SK-N-SH (cell line): ENCODE measurements around the gene MGAT4A. TPM values are rescaled to one million over a fixed set of nuclear protein-coding genes. Genes with fewer than 3 reads are reported as not detected.

Source experiments
- CTCF ChIA-PET: fragments of 300-600, 350-600 bp; formaldehyde crosslinking; extraction: SDS; loops from one replicate; lab custom pipeline; 2021; lab: Yijun Ruan, JAX
- POLR2A ChIA-PET: fragments of 350-600 bp; sonication (Branson Sonifier 250); formaldehyde crosslinking; extraction: SDS; loops from one replicate; lab custom pipeline; 2020; ENCODE audit warnings: antibody characterized with exemption, inconsistent platforms; lab: Yijun Ruan, JAX
- DNase-seq: peaks from one replicate; pipeline ENCODE4 v3.0.0; 2012
- H2AFZ ChIP-seq: fragments of 200-600 bp; sonication (generic); 2 replicates; pipeline ENCODE4 v1.8.1; 2016; ENCODE audit warnings: antibody characterized with exemption, mild to moderate bottlenecking, low read depth
- H3F3A ChIP-seq: fragments of 200-600 bp; sonication (generic); replicated peaks from 2 replicates; pipeline ENCODE3; 2016; ENCODE audit warnings: antibody characterized with exemption, mild to moderate bottlenecking; ENCODE audit not compliant: insufficient read depth
- H3K27ac ChIP-seq, 2 experiments: fragments of 200-500 bp in 1 of 2; fragments of 200-600 bp in 1 of 2; sonication (Bioruptor generic) in 1 of 2; sonication (generic), shearing (Covaris generic) in 1 of 2; 2 replicates each; pipeline versions ENCODE4 v1.5.1 to v1.6.1; 2014 to 2016; ENCODE audit warnings: low read depth in 2 of 2, inconsistent platforms in 1 of 2, low read length in 1 of 2, mild to moderate bottlenecking in 1 of 2, mixed read lengths in 1 of 2
- H3K27me3 ChIP-seq: fragments of 200-600 bp; sonication (generic), shearing (Covaris generic); 2 replicates; pipeline ENCODE4 v1.6.1; 2016; ENCODE audit warnings: mixed run types; ENCODE audit not compliant: insufficient read depth
- H3K36me3 ChIP-seq, 2 experiments: fragments of 200-500 bp in 1 of 2; fragments of 200-600 bp in 1 of 2; sonication (Bioruptor generic) in 1 of 2; sonication (generic) in 1 of 2; replicated peaks in 1 of 2; 2 replicates each; pipeline versions ENCODE3 to v1.5.1; 2014 to 2016; ENCODE audit warnings: low read length in 1 of 2, mild to moderate bottlenecking in 1 of 2; ENCODE audit not compliant: insufficient read depth in 2 of 2, control insufficient read depth in 1 of 2
- H3K4me1 ChIP-seq, 2 experiments: fragments of 200-500 bp in 1 of 2; fragments of 200-600 bp in 1 of 2; sonication (Bioruptor generic) in 1 of 2; sonication (generic), shearing (Covaris generic) in 1 of 2; 2 replicates each; pipeline versions ENCODE4 v1.5.1 to v1.6.1; 2014 to 2016; ENCODE audit warnings: low read depth in 1 of 2, low read length in 1 of 2, mixed run types in 1 of 2; ENCODE audit not compliant: insufficient read depth in 2 of 2, control insufficient read depth in 1 of 2
- H3K4me2 ChIP-seq: fragments of 200-600 bp; sonication (generic), shearing (Covaris generic); 2 replicates; pipeline ENCODE4 v1.6.1; 2017; ENCODE audit warnings: mixed run types
- H3K4me3 ChIP-seq, 2 experiments: fragments of 200-500 bp in 1 of 2; fragments of 200-600 bp in 1 of 2; sonication (Bioruptor generic) in 1 of 2; sonication (generic), shearing (Covaris generic) in 1 of 2; 2 replicates each; pipeline versions ENCODE4 v1.5.1 to v1.8.1; 2014 to 2016; ENCODE audit warnings: low read depth in 2 of 2, inconsistent platforms in 1 of 2, low read length in 1 of 2, mild to moderate bottlenecking in 1 of 2, mixed read lengths in 1 of 2, moderate library complexity in 1 of 2
- H3K79me2 ChIP-seq: fragments of 200-600 bp; sonication (generic); 2 replicates; pipeline ENCODE4 v1.8.1; 2017; ENCODE audit warnings: mild to moderate bottlenecking; ENCODE audit not compliant: insufficient read depth
- H3K9ac ChIP-seq: fragments of 200-600 bp; sonication (generic); 2 replicates; pipeline ENCODE4 v1.6.1; 2017; ENCODE audit warnings: mixed run types
- H3K9me2 ChIP-seq: fragments of 200-600 bp; sonication (generic); 2 replicates; pipeline ENCODE4 v1.6.1; 2017; ENCODE audit warnings: mixed run types
- H3K9me3 ChIP-seq: fragments of 200-600 bp; sonication (generic); 2 replicates; pipeline ENCODE4 v1.6.1; 2017; ENCODE audit warnings: mixed run types, mild to moderate bottlenecking, moderate library complexity
- H4K20me1 ChIP-seq: fragments of 200-600 bp; sonication (generic); 2 replicates; pipeline ENCODE4 v1.6.1; 2017; ENCODE audit warnings: mild to moderate bottlenecking, mixed run types; ENCODE audit not compliant: insufficient read depth
- EP300 ChIP-seq, 2 experiments: IDR thresholded peaks; 2 replicates each; pipeline versions ENCODE4 v1.4.0 to v1.6.1; 2012; ENCODE audit warnings: borderline replicate concordance in 1 of 2, low read depth in 1 of 2, low read length in 1 of 2
- EZH2phosphoT487 ChIP-seq: fragments of 200-600 bp; sonication (generic); IDR thresholded peaks from 2 replicates; pipeline ENCODE4 v1.6.1; 2017; ENCODE audit warnings: low read depth, mixed run types, mild to moderate bottlenecking, antibody characterized with exemption, moderate library complexity, borderline replicate concordance
- GABPA ChIP-seq: IDR thresholded peaks from 2 replicates; pipeline ENCODE4 v1.4.0; 2012; ENCODE audit warnings: low read depth, mild to moderate bottlenecking
- GATA2 ChIP-seq: sonication (generic); formaldehyde crosslinking; IDR thresholded peaks from 2 replicates; pipeline ENCODE4 v1.5.0; 2020; ENCODE audit warnings: mild to moderate bottlenecking, missing genetic modification reagents
- JUND ChIP-seq: IDR thresholded peaks from 2 replicates; pipeline ENCODE4 v1.4.0; 2012
- MXI1 ChIP-seq: IDR thresholded peaks from 2 replicates; pipeline ENCODE4 v1.6.1; 2012; ENCODE audit warnings: mild to moderate bottlenecking, low read depth, low read length, improper control_type of control experiment
- NRF1 ChIP-seq: IDR thresholded peaks from 2 replicates; pipeline ENCODE4 v1.6.1; 2012; ENCODE audit warnings: low read depth, mild to moderate bottlenecking, low read length
- RCOR1 ChIP-seq: fragments of 150-350 bp; IDR thresholded peaks from 2 replicates; pipeline ENCODE4 v1.6.1; 2017; ENCODE audit warnings: antibody characterized with exemption, low read length
- SMC3 ChIP-seq: IDR thresholded peaks from 2 replicates; pipeline ENCODE4 v1.6.1; 2012; ENCODE audit warnings: low read depth, low read length, improper control_type of control experiment
- TCF12 ChIP-seq: IDR thresholded peaks from 2 replicates; pipeline ENCODE4 v1.4.0; 2012
- TEAD4 ChIP-seq: IDR thresholded peaks from 2 replicates; pipeline ENCODE4 v1.4.0; 2012; ENCODE audit warnings: mild to moderate bottlenecking, borderline replicate concordance; ENCODE audit not compliant: insufficient read depth
- YY1 ChIP-seq: IDR thresholded peaks from 2 replicates; pipeline ENCODE4 v1.4.0; 2012; ENCODE audit warnings: low read depth, mild to moderate bottlenecking
- WGBS: methylation state at CpG from one replicate; pipeline ENCODE4 v1.1.6; 2017; ENCODE audit warnings: low lambda C conversion rate; 5-methylcytosine and 5-hydroxymethylcytosine counted together
- polyA plus RNA-seq, 3 experiments: library from polyadenylated mRNA; depleted of rRNA; stranded (reverse); fragments of >200 nt; gene quantifications; 2 replicates each; pipeline ENCODE4 v1.2.3, GENCODE V29; 2012
- TF ChIP-seq, protein P1 (sequence below): fragments of 150-350 bp; IDR thresholded peaks from 2 replicates; pipeline ENCODE4 v1.6.1; 2016; ENCODE audit warnings: mild to moderate bottlenecking, low read depth, low read length
- TF ChIP-seq, protein P2 (sequence below): IDR thresholded peaks from 2 replicates; pipeline ENCODE4 v1.4.0; 2012; ENCODE audit warnings: low read depth, borderline replicate concordance
- TF ChIP-seq, protein P3 (sequence below): IDR thresholded peaks from 2 replicates; pipeline ENCODE4 v1.6.1; 2012; ENCODE audit warnings: mild to moderate bottlenecking, low read depth, low read length, moderate library complexity

Gene MGAT4A
- polyA plus RNA-seq, 1 of the 3 experiments (the other 2 are of a cell fraction), result 0.07 TPM

DNA sequence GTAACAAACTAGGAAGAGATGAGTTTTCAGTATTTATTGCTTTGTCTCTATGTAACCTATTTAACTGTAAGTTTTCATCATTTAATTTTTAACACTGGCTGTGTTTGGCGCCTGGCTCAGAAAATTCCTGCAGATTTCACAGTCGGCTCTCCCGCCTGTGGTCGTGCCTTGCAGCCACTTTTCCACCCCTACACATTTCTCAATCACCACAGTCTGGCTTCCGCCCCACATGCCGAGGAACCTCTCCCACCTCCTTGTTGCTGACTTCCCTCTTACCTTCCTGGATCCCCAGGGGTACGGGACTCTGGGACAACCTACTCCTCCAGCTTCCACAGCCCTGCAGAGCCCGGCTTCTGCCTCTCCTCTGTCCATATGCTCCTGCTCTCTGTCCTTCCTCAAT, 41.6 kb upstream of the MGAT4A start:
- Histone ChIP-seq H3K27me3 (no peaks in the 10 kb centered on the region), H3K36me3 (no peaks in the 10 kb centered on the region), H2AFZ (no peak overlapping the region), H3K4me2 (no peak overlapping the region)
- CTCF ChIA-PET, result no interaction called here
- DNase-seq, result no peak
- POLR2A ChIA-PET, result no interaction called here
- TF ChIP-seq, protein P1, sequence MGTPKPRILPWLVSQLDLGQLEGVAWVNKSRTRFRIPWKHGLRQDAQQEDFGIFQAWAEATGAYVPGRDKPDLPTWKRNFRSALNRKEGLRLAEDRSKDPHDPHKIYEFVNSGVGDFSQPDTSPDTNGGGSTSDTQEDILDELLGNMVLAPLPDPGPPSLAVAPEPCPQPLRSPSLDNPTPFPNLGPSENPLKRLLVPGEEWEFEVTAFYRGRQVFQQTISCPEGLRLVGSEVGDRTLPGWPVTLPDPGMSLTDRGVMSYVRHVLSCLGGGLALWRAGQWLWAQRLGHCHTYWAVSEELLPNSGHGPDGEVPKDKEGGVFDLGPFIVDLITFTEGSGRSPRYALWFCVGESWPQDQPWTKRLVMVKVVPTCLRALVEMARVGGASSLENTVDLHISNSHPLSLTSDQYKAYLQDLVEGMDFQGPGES, result no peak
- TF ChIP-seq TCF12 (no peak), GATA2 (no peak), TEAD4 (no peak), RCOR1 (no peak), SMC3 (no peak)
- TF ChIP-seq, protein P2, sequence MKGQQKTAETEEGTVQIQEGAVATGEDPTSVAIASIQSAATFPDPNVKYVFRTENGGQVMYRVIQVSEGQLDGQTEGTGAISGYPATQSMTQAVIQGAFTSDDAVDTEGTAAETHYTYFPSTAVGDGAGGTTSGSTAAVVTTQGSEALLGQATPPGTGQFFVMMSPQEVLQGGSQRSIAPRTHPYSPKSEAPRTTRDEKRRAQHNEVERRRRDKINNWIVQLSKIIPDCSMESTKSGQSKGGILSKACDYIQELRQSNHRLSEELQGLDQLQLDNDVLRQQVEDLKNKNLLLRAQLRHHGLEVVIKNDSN, result no peak
- TF ChIP-seq, all 33 proteins: peak for 0
- no peak overlapping the region for H3K9ac ChIP-seq
- no peaks in the 10 kb centered on the region for H3K79me2 ChIP-seq
- H3K9me3 ChIP-seq, result no peaks in the 10 kb centered on the region
- H3K9me2 ChIP-seq, result no peaks in the 10 kb centered on the region
- no peaks in the 10 kb centered on the region for H4K20me1 ChIP-seq
- H3K27ac ChIP-seq, result no peak overlapping the region
- H3K4me1 ChIP-seq, result peaks cover 0 to 4% of the 10 kb centered on the region in 2 experiments; a peak in 1 of 4 replicates
- H3K4me3 ChIP-seq, result no peak overlapping the region
- WGBS, result 67% methylated on average over 8 of the region's 8 CpGs
- no peaks in the 10 kb centered on the region for H3F3A ChIP-seq

DNA sequence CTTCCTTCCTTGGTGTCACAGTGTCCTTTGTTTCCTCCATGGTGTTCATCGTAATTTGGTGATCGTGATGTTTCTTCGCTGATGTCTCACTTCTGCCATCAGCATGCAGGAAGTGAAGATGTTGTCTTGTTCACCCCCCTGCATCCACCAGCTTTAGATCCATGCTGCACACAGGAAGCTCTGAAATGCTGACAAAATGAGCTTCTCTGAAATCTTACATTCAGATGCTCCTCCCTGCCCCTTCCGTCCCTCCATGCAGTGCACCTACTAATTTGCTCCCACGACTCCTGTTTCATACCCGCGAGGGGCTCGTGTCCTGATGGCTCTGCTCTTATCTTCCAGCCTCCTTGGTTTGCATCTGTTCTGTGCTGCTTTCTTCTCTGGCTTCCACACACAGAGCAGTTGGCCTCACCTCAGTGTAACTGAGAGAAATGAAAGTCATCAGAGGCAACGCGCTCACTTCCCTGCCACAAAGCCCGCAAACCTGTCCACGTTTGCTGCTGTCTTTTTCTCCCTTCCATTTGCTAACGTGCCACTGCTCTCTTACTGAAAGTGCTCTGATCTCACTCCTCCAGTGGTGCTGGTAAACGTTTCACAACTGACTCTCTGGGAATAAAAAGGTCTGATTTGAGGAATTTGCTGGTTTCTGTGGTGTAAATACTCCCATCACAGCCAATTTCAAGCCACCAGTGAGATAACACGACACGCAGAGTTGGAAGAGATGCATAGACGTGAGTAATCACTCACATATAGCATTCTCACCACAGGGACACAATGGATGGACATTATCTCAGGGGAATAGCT, 41.0 kb upstream of the MGAT4A start:
- Histone ChIP-seq H3K4me1 (peaks cover 0 to 4% of the 10 kb centered on the region in 2 experiments; a peak in 1 of 4 replicates), H3F3A (no peaks in the 10 kb centered on the region), H3K9me3 (no peaks in the 10 kb centered on the region), H3K27me3 (no peaks in the 10 kb centered on the region), H3K4me3 (no peak overlapping the region), H3K4me2 (no peak overlapping the region), H3K9me2 (no peaks in the 10 kb centered on the region), H2AFZ (no peak overlapping the region), H3K79me2 (no peaks in the 10 kb centered on the region), H3K9ac (no peak overlapping the region), H4K20me1 (no peaks in the 10 kb centered on the region), H3K27ac (no peak overlapping the region), H3K36me3 (no peaks in the 10 kb centered on the region)
- TF ChIP-seq TCF12 (no peak), EZH2phosphoT487 (no peak), JUND (no peak), GATA2 (no peak), NRF1 (no peak), MXI1 (no peak), RCOR1 (no peak), GABPA (no peak), YY1 (no peak), EP300 (IDR thresholded peaks at IDR 0.05; ENCODE audit: borderline replicate concordance in 1 of 2, low read depth in 1 of 2, low read length in 1 of 2) (no peak)
- TF ChIP-seq, protein P2, result no peak
- TF ChIP-seq, protein P3, sequence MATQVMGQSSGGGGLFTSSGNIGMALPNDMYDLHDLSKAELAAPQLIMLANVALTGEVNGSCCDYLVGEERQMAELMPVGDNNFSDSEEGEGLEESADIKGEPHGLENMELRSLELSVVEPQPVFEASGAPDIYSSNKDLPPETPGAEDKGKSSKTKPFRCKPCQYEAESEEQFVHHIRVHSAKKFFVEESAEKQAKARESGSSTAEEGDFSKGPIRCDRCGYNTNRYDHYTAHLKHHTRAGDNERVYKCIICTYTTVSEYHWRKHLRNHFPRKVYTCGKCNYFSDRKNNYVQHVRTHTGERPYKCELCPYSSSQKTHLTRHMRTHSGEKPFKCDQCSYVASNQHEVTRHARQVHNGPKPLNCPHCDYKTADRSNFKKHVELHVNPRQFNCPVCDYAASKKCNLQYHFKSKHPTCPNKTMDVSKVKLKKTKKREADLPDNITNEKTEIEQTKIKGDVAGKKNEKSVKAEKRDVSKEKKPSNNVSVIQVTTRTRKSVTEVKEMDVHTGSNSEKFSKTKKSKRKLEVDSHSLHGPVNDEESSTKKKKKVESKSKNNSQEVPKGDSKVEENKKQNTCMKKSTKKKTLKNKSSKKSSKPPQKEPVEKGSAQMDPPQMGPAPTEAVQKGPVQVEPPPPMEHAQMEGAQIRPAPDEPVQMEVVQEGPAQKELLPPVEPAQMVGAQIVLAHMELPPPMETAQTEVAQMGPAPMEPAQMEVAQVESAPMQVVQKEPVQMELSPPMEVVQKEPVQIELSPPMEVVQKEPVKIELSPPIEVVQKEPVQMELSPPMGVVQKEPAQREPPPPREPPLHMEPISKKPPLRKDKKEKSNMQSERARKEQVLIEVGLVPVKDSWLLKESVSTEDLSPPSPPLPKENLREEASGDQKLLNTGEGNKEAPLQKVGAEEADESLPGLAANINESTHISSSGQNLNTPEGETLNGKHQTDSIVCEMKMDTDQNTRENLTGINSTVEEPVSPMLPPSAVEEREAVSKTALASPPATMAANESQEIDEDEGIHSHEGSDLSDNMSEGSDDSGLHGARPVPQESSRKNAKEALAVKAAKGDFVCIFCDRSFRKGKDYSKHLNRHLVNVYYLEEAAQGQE, result no peak
- no peak for DNase-seq
- ChIA-PET POLR2A (no interaction called here), CTCF (interaction anchor here (1.0 to 1.2 kb wide), 2 partner anchors 66 to 1491 kb away, joined by 3 read pairs; no protein-coding TSS in a partner anchor)
- WGBS, result 69% methylated on average over 17 of the region's 17 CpGs
